Spleen (tissue), 7 donors: Measurements from ENCODE around the gene INSYN1.

ENCODE experiments used
- CTCF ChIP-seq, 11 experiments: fragments of 200-600 bp in 7 of 11; fragments of 450-650 bp in 4 of 11; sonication (generic) in 4 of 11; IDR thresholded peaks in 8 of 11; conservative IDR thresholded peaks in 3 of 11; 1 replicate in 7 of 11; 2 replicates in 4 of 11; pipeline versions ENCODE4 v1.4.0 to v1.8.0; 2016 to 2021; ENCODE audit warnings: antibody characterized with exemption in 11 of 11, inconsistent platforms in 4 of 11, mild to moderate bottlenecking in 1 of 11
- POLR2A ChIP-seq, 3 donors: fragments of 450-650 bp; IDR thresholded peaks; one replicate each; pipeline ENCODE4 v1.5.1; 2017; ENCODE audit warnings: antibody characterized with exemption in 3 of 3, mild to moderate bottlenecking in 1 of 3
- POLR2AphosphoS5 ChIP-seq, 3 donors: sonication (generic); formaldehyde crosslinking; IDR thresholded peaks; one replicate each; pipeline ENCODE4 v1.5.1; 2017; ENCODE audit warnings: antibody characterized with exemption in 3 of 3
- donor health status: DM: no; HTN: no; CAD: no; lungs with moderate emphysema.
- donor health status: DM: no; HTN: no; CAD: no.
- donor health status: DM: no; HTN: no; CAD: no.

GRCh38 chr15:73802431-73803041 lies 49.4 kb upstream of the INSYN1 start:
- TF ChIP-seq POLR2AphosphoS5 (IDR thresholded peaks at IDR 0.05) (no peak), CTCF (IDR thresholded peaks at IDR 0.05 in 8 of 11, conservative IDR thresholded peaks at IDR 0.05 in 3 of 11) (no peak), POLR2A (IDR thresholded peaks at IDR 0.05) (no peak)
